GM12878 (cell line): ENCODE results near the gene ZNF282. TPM values are rescaled to one million over a fixed set of nuclear protein-coding genes. Genes with fewer than 3 reads are reported as not detected.

Experiments used
- polyA plus RNA-seq, 11 experiments: library from polyadenylated mRNA; depleted of rRNA in 4 of 11; unstranded in 6 of 11; stranded (reverse) in 5 of 11; fragments of >200 nt; fragmentation: Nextera tagmentation in 4 of 11; fragmentation: Illumina TruSeq in 1 of 11; extraction: Ambion mirVana in 4 of 11; extraction: Trizol in 1 of 11; gene quantifications; 1 replicate in 1 of 11; 2 replicates in 10 of 11; pipeline versions ENCODE4 v1.2.1 to v1.2.3, GENCODE V29; 2011 to 2016; ENCODE audit warnings: inconsistent platforms in 2 of 11, missing spikeins in 2 of 11, low read depth in 1 of 11
- small RNA-seq: library from RNA; depleted of rRNA; stranded (forward); fragments of <200 nt; gene quantifications from one replicate; pipeline ENCODE3, GENCODE V24; 2014
- total RNA-seq, 4 experiments: library from RNA; depleted of rRNA in 3 of 4; stranded (reverse); fragments of >200 nt in 3 of 4; fragmentation: Illumina TruSeq in 1 of 4; extraction: Trizol in 1 of 4; gene quantifications; 2 replicates each; pipeline versions ENCODE4 v1.2.1 to v1.2.3, GENCODE V29; 2013 to 2021

The ZNF282 gene
- total and polyA plus RNA-seq, 10 of the 15 experiments (the other 5 are each of a cell fraction or from before 2014, with no cell fraction given), result 0.35 to 28.4 (median 8.1) TPM

Small RNA genes lying within 50 kb of the gene (small RNA-seq; reads per million reads assigned to genes)
- gene AC004890.1, result not detected

Other genes starting within 250 kb of the ZNF282 start
- gene PDIA4, start 167.0 kb upstream of the ZNF282 start, total RNA-seq (2014; rRNA removed), result 118 and 123 TPM in 2 replicates
- gene PDIA4, start 167.0 kb upstream of the ZNF282 start, total RNA-seq (2014; rRNA removed; fragmentation: Illumina TruSeq; extraction: Trizol), result 75.7 and 86.8 TPM in 2 replicates
- gene PDIA4, start 167.0 kb upstream of the ZNF282 start, total RNA-seq (2021), result 119 and 134 TPM in 2 replicates
- 77.6 and 81.6 TPM in 2 replicates for gene PDIA4, start 167.0 kb upstream of the ZNF282 start, polyA plus RNA-seq (2011; rRNA removed)
- gene PDIA4, start 167.0 kb upstream of the ZNF282 start, polyA plus RNA-seq (2014; fragmentation: Illumina TruSeq; extraction: Trizol), result 79.4 and 104 TPM in 2 replicates
- gene PDIA4, start 167.0 kb upstream of the ZNF282 start, polyA plus RNA-seq (2014; fragmentation: Nextera tagmentation; extraction: Ambion mirVana), result 10 to 100 TPM in 1 of 2 experiments, 1 to 10 TPM in 1; 7.1 to 13.4 TPM
- gene PDIA4, start 167.0 kb upstream of the ZNF282 start, polyA plus RNA-seq (2014; rRNA removed), result 108 and 115 TPM in 2 replicates
- 100 to 1,000 TPM; 284 to 306 TPM for gene PDIA4, start 167.0 kb upstream of the ZNF282 start, polyA plus RNA-seq (2016; fragmentation: Nextera tagmentation; extraction: Ambion mirVana)
- 4.8 and 6.3 TPM in 2 replicates for gene ZNF786, start 104.8 kb upstream of the ZNF282 start, total RNA-seq (2014; rRNA removed)
- 3.7 and 4.1 TPM in 2 replicates for gene ZNF786, start 104.8 kb upstream of the ZNF282 start, total RNA-seq (2014; rRNA removed; fragmentation: Illumina TruSeq; extraction: Trizol)
- 5.8 and 6.4 TPM in 2 replicates for gene ZNF786, start 104.8 kb upstream of the ZNF282 start, total RNA-seq (2021)
- gene ZNF786, start 104.8 kb upstream of the ZNF282 start, polyA plus RNA-seq (2011; rRNA removed), result 1.6 and 1.8 TPM in 2 replicates
- 2.0 and 2.9 TPM in 2 replicates for gene ZNF786, start 104.8 kb upstream of the ZNF282 start, polyA plus RNA-seq (2014; fragmentation: Illumina TruSeq; extraction: Trizol)
- under 1 TPM; 0.47 to 0.86 TPM for gene ZNF786, start 104.8 kb upstream of the ZNF282 start, polyA plus RNA-seq (2014; fragmentation: Nextera tagmentation; extraction: Ambion mirVana)
- gene ZNF786, start 104.8 kb upstream of the ZNF282 start, polyA plus RNA-seq (2014; rRNA removed), result 3.7 and 4.4 TPM in 2 replicates
- gene ZNF786, start 104.8 kb upstream of the ZNF282 start, polyA plus RNA-seq (2016; fragmentation: Nextera tagmentation; extraction: Ambion mirVana), result 1 to 10 TPM; 4.9 to 7.0 TPM
- gene ZNF425, start 69.2 kb upstream of the ZNF282 start, total RNA-seq (2014; rRNA removed), result 0.79 and 1.0 TPM in 2 replicates
- gene ZNF425, start 69.2 kb upstream of the ZNF282 start, total RNA-seq (2014; rRNA removed; fragmentation: Illumina TruSeq; extraction: Trizol), result 0.88 and 1.2 TPM in 2 replicates
- gene ZNF425, start 69.2 kb upstream of the ZNF282 start, total RNA-seq (2021), result 0.69 and 1.6 TPM in 2 replicates
- gene ZNF425, start 69.2 kb upstream of the ZNF282 start, polyA plus RNA-seq (2011; rRNA removed), result 0.53 and 0.95 TPM in 2 replicates
- 0.25 and 1.0 TPM in 2 replicates for gene ZNF425, start 69.2 kb upstream of the ZNF282 start, polyA plus RNA-seq (2014; fragmentation: Illumina TruSeq; extraction: Trizol)
- under 1 TPM; 0.19 to 0.20 TPM for gene ZNF425, start 69.2 kb upstream of the ZNF282 start, polyA plus RNA-seq (2014; fragmentation: Nextera tagmentation; extraction: Ambion mirVana)
- 0.41 and 0.99 TPM in 2 replicates for gene ZNF425, start 69.2 kb upstream of the ZNF282 start, polyA plus RNA-seq (2014; rRNA removed)
- 1 to 10 TPM; 1.8 TPM for gene ZNF425, start 69.2 kb upstream of the ZNF282 start, polyA plus RNA-seq (2016; fragmentation: Nextera tagmentation; extraction: Ambion mirVana)
- gene ZNF398, start 48.1 kb upstream of the ZNF282 start, total RNA-seq (2014; rRNA removed), result 9.8 and 13.6 TPM in 2 replicates
- gene ZNF398, start 48.1 kb upstream of the ZNF282 start, total RNA-seq (2014; rRNA removed; fragmentation: Illumina TruSeq; extraction: Trizol), result 9.3 and 9.5 TPM in 2 replicates
- 12.9 and 15.3 TPM in 2 replicates for gene ZNF398, start 48.1 kb upstream of the ZNF282 start, total RNA-seq (2021)
- gene ZNF398, start 48.1 kb upstream of the ZNF282 start, polyA plus RNA-seq (2011; rRNA removed), result 4.1 and 8.1 TPM in 2 replicates
- gene ZNF398, start 48.1 kb upstream of the ZNF282 start, polyA plus RNA-seq (2014; fragmentation: Illumina TruSeq; extraction: Trizol), result 8.3 and 10.4 TPM in 2 replicates
- gene ZNF398, start 48.1 kb upstream of the ZNF282 start, polyA plus RNA-seq (2014; fragmentation: Nextera tagmentation; extraction: Ambion mirVana), result 1 to 10 TPM; 2.3 to 2.5 TPM
- 7.8 and 9.3 TPM in 2 replicates for gene ZNF398, start 48.1 kb upstream of the ZNF282 start, polyA plus RNA-seq (2014; rRNA removed)
- gene ZNF398, start 48.1 kb upstream of the ZNF282 start, polyA plus RNA-seq (2016; fragmentation: Nextera tagmentation; extraction: Ambion mirVana), result 10 to 100 TPM; 10.6 to 10.9 TPM
- 4.6 and 5.6 TPM in 2 replicates for gene ZNF212, start 44.1 kb downstream of the ZNF282 start, total RNA-seq (2014; rRNA removed)
- gene ZNF212, start 44.1 kb downstream of the ZNF282 start, total RNA-seq (2014; rRNA removed; fragmentation: Illumina TruSeq; extraction: Trizol), result 4.4 TPM in 2 replicates
- 9.4 and 11.6 TPM in 2 replicates for gene ZNF212, start 44.1 kb downstream of the ZNF282 start, total RNA-seq (2021)
- 3.1 and 3.7 TPM in 2 replicates for gene ZNF212, start 44.1 kb downstream of the ZNF282 start, polyA plus RNA-seq (2011; rRNA removed)
- 3.3 and 5.7 TPM in 2 replicates for gene ZNF212, start 44.1 kb downstream of the ZNF282 start, polyA plus RNA-seq (2014; fragmentation: Illumina TruSeq; extraction: Trizol)
- 1 to 10 TPM; 1.2 to 2.1 TPM for gene ZNF212, start 44.1 kb downstream of the ZNF282 start, polyA plus RNA-seq (2014; fragmentation: Nextera tagmentation; extraction: Ambion mirVana)
- 5.1 and 6.1 TPM in 2 replicates for gene ZNF212, start 44.1 kb downstream of the ZNF282 start, polyA plus RNA-seq (2014; rRNA removed)
- gene ZNF212, start 44.1 kb downstream of the ZNF282 start, polyA plus RNA-seq (2016; fragmentation: Nextera tagmentation; extraction: Ambion mirVana), result 1 to 10 TPM; 8.7 to 9.6 TPM
- gene ZNF783, start 66.7 kb downstream of the ZNF282 start, total RNA-seq (2014; rRNA removed), result 9.9 and 10.5 TPM in 2 replicates
- gene ZNF783, start 66.7 kb downstream of the ZNF282 start, total RNA-seq (2014; rRNA removed; fragmentation: Illumina TruSeq; extraction: Trizol), result 5.6 and 6.1 TPM in 2 replicates
- 12.9 and 14.4 TPM in 2 replicates for gene ZNF783, start 66.7 kb downstream of the ZNF282 start, total RNA-seq (2021)
- gene ZNF783, start 66.7 kb downstream of the ZNF282 start, polyA plus RNA-seq (2011; rRNA removed), result 6.2 and 8.0 TPM in 2 replicates
- gene ZNF783, start 66.7 kb downstream of the ZNF282 start, polyA plus RNA-seq (2014; fragmentation: Illumina TruSeq; extraction: Trizol), result 6.5 and 7.0 TPM in 2 replicates
- 1 to 10 TPM; 2.0 to 2.8 TPM for gene ZNF783, start 66.7 kb downstream of the ZNF282 start, polyA plus RNA-seq (2014; fragmentation: Nextera tagmentation; extraction: Ambion mirVana)
- gene ZNF783, start 66.7 kb downstream of the ZNF282 start, polyA plus RNA-seq (2014; rRNA removed), result 11.1 and 11.8 TPM in 2 replicates
- gene ZNF783, start 66.7 kb downstream of the ZNF282 start, polyA plus RNA-seq (2016; fragmentation: Nextera tagmentation; extraction: Ambion mirVana), result 1 to 10 TPM; 5.7 TPM